ENCODE measurements around the gene LRSAM1.

- TF ChIP-seq CTCF (IDR thresholded peaks at IDR 0.05) (no peak), POLR2AphosphoS5 (IDR thresholded peaks at IDR 0.05) (no peak), POLR2A (IDR thresholded peaks at IDR 0.05) (no peak)
Observed at GRCh38 chr9:127522727-127523126, 71.4 kb downstream of the LRSAM1 start.

Measured in breast epithelium (tissue), 3 donors.